ENCODE data around the gene TRIM44. TPM values are rescaled to one million over a fixed set of nuclear protein-coding genes. Genes with fewer than 3 reads are reported as not detected.

Gene TRIM44
- total RNA-seq, 4 donors from 2014 or later, result 27.4 to 73.4 (median 53.7) TPM

DNA sequence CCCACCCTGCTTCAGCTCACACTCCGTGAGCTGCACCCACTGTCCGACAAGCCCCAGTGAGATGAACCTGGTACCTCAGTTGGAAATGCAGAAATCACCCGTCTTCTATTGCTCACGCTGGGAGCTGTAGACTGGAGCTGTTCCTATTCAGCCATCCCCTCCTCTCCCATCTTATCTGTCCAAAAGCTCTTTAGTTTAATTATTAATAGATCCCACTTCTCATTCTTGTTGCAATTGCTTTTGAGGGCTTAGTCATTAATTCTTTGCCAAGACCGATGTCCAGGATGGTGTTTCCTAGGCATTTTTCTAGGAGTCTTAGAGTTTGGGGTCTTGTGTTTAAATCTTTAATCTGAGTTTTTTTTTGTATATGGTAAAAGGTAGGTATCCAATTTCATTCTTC lies 116.8 kb downstream of the TRIM44 start:
- Histone ChIP-seq H3K27me3 (no peaks in the 10 kb centered on the region), H3K4me3 (no peak overlapping the region), H3K4me1 (peaks cover 9 to 14% (median 13%) of the 10 kb centered on the region in 4 donors), H3K27ac (replicated peaks in 1 of 4) (no peak overlapping the region), H3K36me3 (no peaks in the 10 kb centered on the region), H3K9me3 (peaks cover 0 to 4% (median 0%) of the 10 kb centered on the region in 4 donors)
- DNase-seq (ENCODE audit: extremely low spot score), result peak; percentile 7
- TF ChIP-seq POLR2AphosphoS5 (IDR thresholded peaks at IDR 0.05), result no peak
- TF ChIP-seq POLR2A (IDR thresholded peaks at IDR 0.05; ENCODE audit: low read depth), result no peak
- TF ChIP-seq CTCF (IDR thresholded peaks at IDR 0.05), result no peak
- no peak for TF ChIP-seq EP300 (IDR thresholded peaks at IDR 0.05)
- 100% methylated on average over 5 of the region's 5 CpGs for WGBS
- intact Hi-C loops (cut with DNase I), result no loop called here

- TF ChIP-seq POLR2A (IDR thresholded peaks at IDR 0.05; ENCODE audit: low read depth), result no peak
- no peak for TF ChIP-seq POLR2AphosphoS5 (IDR thresholded peaks at IDR 0.05)
- no peak for TF ChIP-seq CTCF (IDR thresholded peaks at IDR 0.05)
- no peak for TF ChIP-seq EP300 (IDR thresholded peaks at IDR 0.05)
- Histone ChIP-seq H3K27ac (replicated peaks in 1 of 4) (no peak overlapping the region), H3K4me3 (no peak overlapping the region), H3K4me1 (peaks cover 14 to 19% (median 14%) of the 10 kb centered on the region in 4 donors), H3K27me3 (no peaks in the 10 kb centered on the region), H3K9me3 (no peaks in the 10 kb centered on the region), H3K36me3 (no peaks in the 10 kb centered on the region)
- DNase-seq (ENCODE audit: extremely low spot score), result no peak
- intact Hi-C loops (cut with DNase I), result no loop called here
- WGBS, result 63% methylated on average over 7 of the region's 7 CpGs
Observed at GRCh38 chr11:35780951-35781860, 118.6 kb downstream of the TRIM44 start.

GRCh38 chr11:35781861-35782470 lies 119.4 kb downstream of the TRIM44 start:
- no peak for DNase-seq (ENCODE audit: extremely low spot score)
- H3K4me1 ChIP-seq, result peaks cover 19 to 22% (median 21%) of the 10 kb centered on the region in 4 donors
- no peaks in the 10 kb centered on the region for H3K36me3 ChIP-seq
- no peaks in the 10 kb centered on the region for H3K9me3 ChIP-seq
- no peaks in the 10 kb centered on the region for H3K27me3 ChIP-seq
- WGBS, result 91% methylated on average over 3 of the region's 3 CpGs
- no peak for TF ChIP-seq POLR2A (IDR thresholded peaks at IDR 0.05; ENCODE audit: low read depth)
- no peak for TF ChIP-seq CTCF (IDR thresholded peaks at IDR 0.05)
- TF ChIP-seq POLR2AphosphoS5 (IDR thresholded peaks at IDR 0.05), result no peak
- TF ChIP-seq EP300 (IDR thresholded peaks at IDR 0.05), result no peak
- H3K27ac ChIP-seq (replicated peaks in 1 of 4), result no peak overlapping the region
- intact Hi-C loops (cut with DNase I), result no loop called here
- no peak overlapping the region for H3K4me3 ChIP-seq

- no peaks in the 10 kb centered on the region for H3K36me3 ChIP-seq
- no peaks in the 10 kb centered on the region for H3K9me3 ChIP-seq
- no peak for DNase-seq (ENCODE audit: extremely low spot score)
- intact Hi-C loops (cut with DNase I), result no loop called here
- TF ChIP-seq POLR2AphosphoS5 (IDR thresholded peaks at IDR 0.05), result no peak
- no peak for TF ChIP-seq EP300 (IDR thresholded peaks at IDR 0.05)
- no peak for TF ChIP-seq CTCF (IDR thresholded peaks at IDR 0.05)
- no peak for TF ChIP-seq POLR2A (IDR thresholded peaks at IDR 0.05; ENCODE audit: low read depth)
- no peak overlapping the region for H3K27ac ChIP-seq (replicated peaks in 1 of 4)
- H3K4me3 ChIP-seq, result no peak overlapping the region
- H3K4me1 ChIP-seq, result peaks cover 19 to 31% (median 27%) of the 10 kb centered on the region in 4 donors
- H3K27me3 ChIP-seq, result no peaks in the 10 kb centered on the region
- 82% methylated on average over 3 of the region's 3 CpGs for WGBS
Observed at GRCh38 chr11:35783809-35784208, 121.2 kb downstream of the TRIM44 start.
